Loucy (cell line): ENCODE measurements around the gene FGFR2.

Experiments used
- H2AFZ ChIP-seq: fragments of 200-600 bp; sonication (generic); 2 replicates; pipeline ENCODE4 v1.6.0; 2016; ENCODE audit warnings: antibody characterized with exemption, mild to moderate bottlenecking, low read length, moderate library complexity
- H3F3A ChIP-seq: fragments of 200-600 bp; 2 replicates; pipeline ENCODE4 v1.6.0; 2016; ENCODE audit warnings: antibody characterized with exemption, low read depth, mild to moderate bottlenecking
- H3K27me3 ChIP-seq: fragments of 200-600 bp; sonication (generic); 2 replicates; pipeline ENCODE4 v1.6.1; 2014; ENCODE audit warnings: low read length, mild to moderate bottlenecking; ENCODE audit not compliant: insufficient read depth, poor library complexity, severe bottlenecking
- H3K36me3 ChIP-seq: fragments of 200-600 bp; sonication (generic); 2 replicates; pipeline ENCODE4 v1.6.1; 2016; ENCODE audit warnings: low read length; ENCODE audit not compliant: insufficient read depth
- H3K4me1 ChIP-seq: fragments of 200-600 bp; sonication (generic); 2 replicates; pipeline ENCODE4 v1.5.1; 2014; ENCODE audit warnings: low read length, mild to moderate bottlenecking; ENCODE audit not compliant: insufficient read depth, poor library complexity, severe bottlenecking
- H3K4me2 ChIP-seq: fragments of 200-600 bp; sonication (generic); 2 replicates; pipeline ENCODE4 v1.6.0; 2014; ENCODE audit warnings: antibody characterized with exemption, low read length, low read depth, mild to moderate bottlenecking; ENCODE audit not compliant: poor library complexity, severe bottlenecking
- H3K4me3 ChIP-seq: fragments of 200-600 bp; sonication (generic); 2 replicates; pipeline ENCODE4 v1.5.1; 2014; ENCODE audit warnings: low read length, mild to moderate bottlenecking, mixed read lengths; ENCODE audit not compliant: poor library complexity, severe bottlenecking
- H3K79me2 ChIP-seq: fragments of 200-600 bp; sonication (generic); 2 replicates; pipeline ENCODE4 v1.6.1; 2014; ENCODE audit warnings: low read length; ENCODE audit not compliant: insufficient read depth
- H3K9ac ChIP-seq: fragments of 200-600 bp; sonication (generic); 2 replicates; pipeline ENCODE4 v1.6.0; 2014; ENCODE audit warnings: mild to moderate bottlenecking, low read depth, low read length, moderate library complexity; ENCODE audit not compliant: poor library complexity, severe bottlenecking
- H3K9me2 ChIP-seq: fragments of 200-600 bp; sonication (generic); replicated peaks from 2 replicates; pipeline ENCODE4 v1.6.1; 2016; ENCODE audit warnings: low read depth, low read length, mixed read lengths
- H3K9me3 ChIP-seq: fragments of 200-600 bp; sonication (generic); 2 replicates; pipeline ENCODE4 v1.6.1; 2014; ENCODE audit warnings: mild to moderate bottlenecking, antibody characterized with exemption, low read length, low read depth; ENCODE audit not compliant: insufficient read depth
- H4K20me1 ChIP-seq: fragments of 200-600 bp; sonication (generic); 2 replicates; pipeline ENCODE4 v1.6.0; 2014; ENCODE audit warnings: antibody characterized with exemption, low read length, mild to moderate bottlenecking; ENCODE audit not compliant: insufficient read depth, poor library complexity, severe bottlenecking
- CTCF ChIP-seq: fragments of 200-600 bp; sonication (generic); conservative IDR thresholded peaks from 2 replicates; pipeline ENCODE4 v1.5.1; 2014; ENCODE audit warnings: mild to moderate bottlenecking, antibody characterized with exemption, low read length
- EZH2phosphoT487 ChIP-seq: fragments of 200-600 bp; IDR thresholded peaks from 2 replicates; pipeline ENCODE4 v1.6.1; 2018; ENCODE audit warnings: antibody characterized with exemption, mild to moderate bottlenecking, moderate library complexity, borderline replicate concordance

The FGFR2 gene

DNA sequence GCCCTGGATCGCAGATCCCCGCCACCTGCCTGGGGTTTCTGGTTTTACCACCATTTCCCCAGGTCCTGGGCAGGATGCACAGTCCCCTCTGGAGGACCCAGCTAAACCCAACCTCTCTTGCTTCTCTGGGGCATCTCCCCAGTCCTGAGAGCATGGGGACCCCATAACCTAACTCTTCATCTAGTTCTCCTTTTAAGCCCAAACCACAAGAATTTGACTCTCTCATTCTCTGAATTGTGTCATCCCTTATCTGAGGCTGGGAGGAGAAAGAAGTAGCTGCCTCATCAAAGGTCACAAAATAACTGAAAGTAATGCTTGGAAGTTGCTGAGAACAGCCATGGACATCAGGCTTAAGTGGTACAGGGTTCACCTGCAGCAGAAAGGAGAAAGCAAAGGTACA is 159.9 kb downstream of the FGFR2 start:
- Histone ChIP-seq H3K4me3 (no peak overlapping the region), H3K9me2 (no peaks in the 10 kb centered on the region), H3K9ac (no peak overlapping the region), H2AFZ (no peak overlapping the region), H3K27me3 (no peaks in the 10 kb centered on the region), H3K4me2 (no peak overlapping the region), H3F3A (no peaks in the 10 kb centered on the region), H3K79me2 (no peaks in the 10 kb centered on the region), H4K20me1 (no peaks in the 10 kb centered on the region), H3K4me1 (no peaks in the 10 kb centered on the region), H3K36me3 (no peaks in the 10 kb centered on the region), H3K9me3 (no peaks in the 10 kb centered on the region)
- no peak for TF ChIP-seq EZH2phosphoT487
- no peak for TF ChIP-seq CTCF

DNA sequence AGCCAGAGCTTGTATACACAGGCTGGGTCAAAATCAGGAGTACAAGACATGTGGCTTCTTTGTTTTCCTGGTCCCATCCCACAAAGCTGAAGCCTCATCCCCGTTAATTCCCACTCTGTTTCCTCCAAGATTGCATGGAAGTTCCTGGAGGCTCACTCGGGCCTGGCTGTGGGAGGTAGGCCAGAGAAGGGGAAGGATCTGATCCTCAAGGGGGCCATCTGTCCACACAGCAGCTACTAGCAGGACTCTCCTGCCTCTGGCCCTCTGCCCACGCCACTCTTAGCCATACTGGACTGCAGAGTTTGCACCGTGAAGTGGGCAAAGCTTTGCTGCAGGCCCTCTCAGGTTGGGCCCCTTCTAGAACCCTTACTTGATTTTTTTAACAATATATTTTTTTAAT is 160.6 kb downstream of the FGFR2 start:
- H3K4me2 ChIP-seq = no peak overlapping the region
- H2AFZ ChIP-seq = no peak overlapping the region
- H4K20me1 ChIP-seq = no peaks in the 10 kb centered on the region
- H3K36me3 ChIP-seq = no peaks in the 10 kb centered on the region
- H3K4me3 ChIP-seq = no peak overlapping the region
- no peaks in the 10 kb centered on the region for H3K9me2 ChIP-seq
- H3K9me3 ChIP-seq = no peaks in the 10 kb centered on the region
- H3K9ac ChIP-seq = no peak overlapping the region
- no peaks in the 10 kb centered on the region for H3F3A ChIP-seq
- H3K79me2 ChIP-seq = no peaks in the 10 kb centered on the region
- TF ChIP-seq EZH2phosphoT487 = no peak
- no peak for TF ChIP-seq CTCF
- no peaks in the 10 kb centered on the region for H3K4me1 ChIP-seq
- no peaks in the 10 kb centered on the region for H3K27me3 ChIP-seq

GRCh38 chr10:121436630-121437341 is 161.5 kb downstream of the FGFR2 start:
- Histone ChIP-seq H3K4me2 (no peak overlapping the region), H3K4me3 (no peak overlapping the region), H3K79me2 (no peaks in the 10 kb centered on the region), H3K9ac (no peak overlapping the region), H3K9me3 (no peaks in the 10 kb centered on the region), H3K4me1 (no peaks in the 10 kb centered on the region), H3F3A (no peaks in the 10 kb centered on the region), H3K36me3 (no peaks in the 10 kb centered on the region), H3K9me2 (no peaks in the 10 kb centered on the region), H2AFZ (no peak overlapping the region), H3K27me3 (no peaks in the 10 kb centered on the region), H4K20me1 (no peaks in the 10 kb centered on the region)
- TF ChIP-seq CTCF = no peak
- no peak for TF ChIP-seq EZH2phosphoT487
